Ovary (tissue), 9 donors: ENCODE data around the gene CHAC1. TPM values are rescaled to one million over a fixed set of nuclear protein-coding genes. Genes with fewer than 3 reads are reported as not detected.

Experiments
- DNase-seq, 5 donors: peaks; one replicate each; pipeline ENCODE4 v3.0.0-alpha.2; 2019 to 2020
- H3K27ac ChIP-seq, 2 donors: fragments of 200-600 bp; one replicate each; pipeline versions ENCODE4 v1.5.1 to v1.8.0; 2019 to 2022
- H3K27me3 ChIP-seq: fragments of 200-600 bp; one replicate; pipeline ENCODE4 v1.8.0; 2022
- H3K36me3 ChIP-seq: fragments of 200-600 bp; sonication (generic); one replicate; pipeline ENCODE4 v1.5.1; 2019
- H3K4me1 ChIP-seq: one replicate; pipeline ENCODE4 v1.8.1; 2013; ENCODE audit warnings: mild to moderate bottlenecking, moderate library complexity; ENCODE audit not compliant: insufficient read depth
- H3K4me3 ChIP-seq: fragments of 200-600 bp; sonication (generic); one replicate; pipeline ENCODE4 v1.5.1; 2017
- H3K9me3 ChIP-seq, 2 donors: fragments of 200-600 bp in 1 of 2; sonication (generic) in 1 of 2; one replicate each; pipeline versions ENCODE4 v1.5.1 to v1.8.1; 2013 to 2019; ENCODE audit warnings: mild to moderate bottlenecking in 1 of 2, moderate library complexity in 1 of 2
- CTCF ChIP-seq, 3 donors: fragments of 450-650 bp in 2 of 3; fragments of 200-600 bp in 1 of 3; IDR thresholded peaks; one replicate each; pipeline versions ENCODE4 v1.5.1 to v1.8.0; 2016 to 2022; ENCODE audit warnings: antibody characterized with exemption in 3 of 3, mild to moderate bottlenecking in 1 of 3
- EP300 ChIP-seq: sonication (generic); formaldehyde crosslinking; IDR thresholded peaks from one replicate; pipeline ENCODE4 v1.6.1; 2017; ENCODE audit warnings: antibody characterized with exemption
- POLR2A ChIP-seq: fragments of 450-650 bp; IDR thresholded peaks from one replicate; pipeline ENCODE4 v1.6.1; 2017; ENCODE audit warnings: antibody characterized with exemption, mild to moderate bottlenecking, moderate library complexity
- WGBS, 3 donors: extraction: QIAGEN DNeasy Blood & Tissue Kit in 1 of 3; methylation state at CpG; one replicate each; pipeline versions ENCODE4 v1.1.5 to v1.1.7; 2013 to 2017; 5-methylcytosine and 5-hydroxymethylcytosine counted together
- intact Hi-C, 4 donors: fragments of 100-400 bp; cut with DNase I; formaldehyde crosslinking; loops; one replicate each; pipeline versions ENCODE4 v1.11.0 to v1.15.1; 2022 to 2023
- polyA plus RNA-seq, 2 donors: library from polyadenylated mRNA; stranded (reverse); fragments of 200-250 nt in 1 of 2; fragments of 350-450 nt in 1 of 2; fragmentation: Illumina TruSeq in 1 of 2; extraction: RNeasy Lipid Tissue Mini Kit (QIAGEN cat#74804) in 1 of 2; gene quantifications; one replicate each; pipeline ENCODE4 v1.2.3, GENCODE V29; 2013 to 2014
- total RNA-seq, 7 donors: library from RNA; depleted of rRNA in 2 of 7; stranded (reverse); fragments of >200 nt in 2 of 7; fragmentation: NEBNext Ultra II Directional in 3 of 7; extraction: Animal tissue kit (Norgen Biotek cat#: 25700) in 3 of 7; gene quantifications; one replicate each; pipeline versions ENCODE4 v1.1.0 to v1.2.4, GENCODE V29; 2016 to 2023
- donor health status: DM: no; HTN: no; CAD: no; lungs with moderate emphysema.
- donor health status: DM: no; HTN: no; CAD: no.
- donor health status: Bipolar disorder and iron deficiency.
- donor health status: DM: yes; HTN: yes; CAD: no.
- donor health status: DM: no; HTN: no; CAD: no.
- donor health status: DM: yes; HTN: yes; CAD: no.

Gene CHAC1
- total and polyA plus RNA-seq, 9 donors = 0.18 to 146 (median 2.1) TPM

- H3K4me1 ChIP-seq = peaks cover under 1% of the 10 kb centered on the region
- TF ChIP-seq EP300 = no peak
- intact Hi-C loops = loop anchor here in 1 of 4 donors (10.0 kb wide), 1 partner anchor 113 kb away; no protein-coding TSS in a partner anchor
- no peak for DNase-seq
- H3K9me3 ChIP-seq = no peaks in the 10 kb centered on the region
- 82 to 95% (median 93%) methylated on average over 2 of the region's 2 CpGs for WGBS, 3 donors
- no peak overlapping the region for H3K4me3 ChIP-seq
- no peaks in the 10 kb centered on the region for H3K27me3 ChIP-seq
- H3K27ac ChIP-seq = no peak overlapping the region
- no peaks in the 10 kb centered on the region for H3K36me3 ChIP-seq
Measured at GRCh38 chr15:40911693-40912092, 41.6 kb upstream of the CHAC1 start.

GRCh38 chr15:40912478-40912877 lies 40.8 kb upstream of the CHAC1 start:
- Histone ChIP-seq H3K4me3 (no peak overlapping the region), H3K27me3 (no peaks in the 10 kb centered on the region), H3K36me3 (no peaks in the 10 kb centered on the region), H3K27ac (no peak overlapping the region), H3K9me3 (no peaks in the 10 kb centered on the region), H3K4me1 (no peaks in the 10 kb centered on the region)
- WGBS, 3 donors = 75 to 86% (median 77%) methylated on average over 6 of the region's 6 CpGs
- no peak for DNase-seq
- intact Hi-C loops = loop anchor here in 1 of 4 donors (10.0 kb wide), 1 partner anchor 112 kb away; no protein-coding TSS in a partner anchor
- TF ChIP-seq EP300 (no peak), CTCF (IDR thresholded peaks at IDR 0.05) (no peak), POLR2A (no peak)

- H3K9me3 ChIP-seq = no peaks in the 10 kb centered on the region
- TF ChIP-seq CTCF (IDR thresholded peaks at IDR 0.05) (no peak), EP300 (no peak), POLR2A (no peak)
- H3K4me3 ChIP-seq = no peak overlapping the region
- no peaks in the 10 kb centered on the region for H3K36me3 ChIP-seq
- no peak overlapping the region for H3K27ac ChIP-seq
- no peaks in the 10 kb centered on the region for H3K4me1 ChIP-seq
- 95 to 96% (median 95%) methylated on average over 12 of the region's 12 CpGs for WGBS, 3 donors
- intact Hi-C loops = loop anchor here in 1 of 4 donors (10.0 kb wide), 1 partner anchor 111 kb away; no protein-coding TSS in a partner anchor
- DNase-seq = no peak
- no peaks in the 10 kb centered on the region for H3K27me3 ChIP-seq
Measured at GRCh38 chr15:40914013-40914412, 39.3 kb upstream of the CHAC1 start.

- Histone ChIP-seq H3K36me3 (no peaks in the 10 kb centered on the region), H3K4me3 (no peak overlapping the region), H3K9me3 (no peaks in the 10 kb centered on the region), H3K27me3 (no peaks in the 10 kb centered on the region), H3K4me1 (no peaks in the 10 kb centered on the region), H3K27ac (no peak overlapping the region)
- WGBS, 3 donors = 86 to 92% (median 87%) methylated on average over 8 of the region's 8 CpGs
- intact Hi-C loops = loop anchor here in 1 of 4 donors (10.0 kb wide), 1 partner anchor 110 kb away; no protein-coding TSS in a partner anchor
- DNase-seq = no peak
- TF ChIP-seq POLR2A (no peak), CTCF (IDR thresholded peaks at IDR 0.05) (no peak), EP300 (no peak)
Measured at GRCh38 chr15:40914486-40914885, 38.8 kb upstream of the CHAC1 start.

GRCh38 chr15:40915116-40915661 lies 38.1 kb upstream of the CHAC1 start:
- TF ChIP-seq POLR2A = no peak
- no peak for TF ChIP-seq CTCF (IDR thresholded peaks at IDR 0.05)
- TF ChIP-seq EP300 = no peak
- no peaks in the 10 kb centered on the region for H3K27me3 ChIP-seq
- intact Hi-C loops = loop anchor here in 1 of 4 donors (10.0 kb wide), 1 partner anchor 110 kb away; no protein-coding TSS in a partner anchor
- H3K36me3 ChIP-seq = no peaks in the 10 kb centered on the region
- no peaks in the 10 kb centered on the region for H3K9me3 ChIP-seq
- H3K4me1 ChIP-seq = no peaks in the 10 kb centered on the region
- H3K4me3 ChIP-seq = no peak overlapping the region
- WGBS, 3 donors = 73 to 82% (median 73%) methylated on average over 12 of the region's 12 CpGs
- no peak overlapping the region for H3K27ac ChIP-seq
- no peak for DNase-seq
